HepG2 (cell line): ENCODE results near the gene UBFD1. TPM values are rescaled to one million over a fixed set of nuclear protein-coding genes. Genes with fewer than 3 reads are reported as not detected.

Experiments
- AGO2 ChIP-seq: fragments of 200-400 bp; formaldehyde crosslinking; optimal IDR thresholded peaks from 2 replicates; pipeline ENCODE3; 2017; ENCODE audit warnings: mild to moderate bottlenecking, low read depth, low read length, moderate library complexity
- ATRX ChIP-seq: sonication (generic); formaldehyde crosslinking; IDR thresholded peaks from 2 replicates; pipeline ENCODE4 v1.4.0; 2020; ENCODE audit warnings: missing genetic modification reagents, borderline replicate concordance
- CCAR2 ChIP-seq: fragments of 200-400 bp; formaldehyde crosslinking; optimal IDR thresholded peaks from 2 replicates; pipeline ENCODE3; 2018; ENCODE audit warnings: low read depth, mild to moderate bottlenecking, low read length, moderate library complexity
- FOXP1 ChIP-seq, 2 experiments: fragments of 450-650 bp in 1 of 2; IDR thresholded peaks; 2 replicates each; pipeline ENCODE4 v1.6.1; 2017 to 2018; ENCODE audit warnings: antibody characterized with exemption in 1 of 2
- GATAD1 ChIP-seq: IDR thresholded peaks from 2 replicates; pipeline ENCODE4 v1.6.1; 2016; ENCODE audit warnings: missing genetic modification reagents, missing compliant biosample characterization
- HNRNPH1 ChIP-seq: fragments of 200-400 bp; formaldehyde crosslinking; optimal IDR thresholded peaks from 2 replicates; pipeline ENCODE3; 2017; ENCODE audit warnings: mild to moderate bottlenecking, low read depth, low read length
- RARA ChIP-seq: IDR thresholded peaks from 2 replicates; pipeline ENCODE4 v1.6.1; 2016; ENCODE audit warnings: missing genetic modification reagents, missing compliant biosample characterization
- RNF2 ChIP-seq: fragments of 450-650 bp; conservative IDR thresholded peaks from 2 replicates; pipeline ENCODE4 v1.6.1; 2016; ENCODE audit warnings: low read depth
- SIN3A ChIP-seq: IDR thresholded peaks from 2 replicates; pipeline ENCODE4 v1.6.1; 2011; ENCODE audit warnings: low read depth, mild to moderate bottlenecking, control low read depth, low read length, borderline replicate concordance
- ZNF441 ChIP-seq: sonication (generic); formaldehyde crosslinking; IDR thresholded peaks from 2 replicates; pipeline ENCODE4 v1.7.0; 2021; ENCODE audit warnings: missing genetic modification reagents, borderline replicate concordance
- ZNF558 ChIP-seq: sonication (generic); formaldehyde crosslinking; IDR thresholded peaks from 2 replicates; pipeline ENCODE4 v1.9.0; 2022; ENCODE audit warnings: mild to moderate bottlenecking, missing genetic modification reagents, borderline replicate concordance
- polyA plus RNA-seq, 8 experiments: library from polyadenylated mRNA; depleted of rRNA in 3 of 8; stranded (reverse) in 7 of 8; unstranded in 1 of 8; fragments of >200 nt; fragmentation: Illumina TruSeq in 4 of 8; extraction: Trizol in 4 of 8; gene quantifications; 2 replicates each; pipeline versions ENCODE4 v1.2.1 to v1.2.3, GENCODE V29; 2011 to 2016; ENCODE audit warnings: low read depth in 4 of 8, missing spikeins in 1 of 8, mixed read lengths in 1 of 8; ENCODE audit not compliant: insufficient read depth in 1 of 8
- total RNA-seq, 5 experiments: library from RNA; depleted of rRNA; stranded (reverse); fragments of >200 nt; fragmentation: Illumina TruSeq; extraction: Trizol; gene quantifications; 2 replicates each; pipeline ENCODE4 v1.2.3, GENCODE V29; 2016; ENCODE audit warnings: low read depth in 1 of 5
- TF ChIP-seq, protein P1 (sequence below): sonication (generic); formaldehyde crosslinking; conservative IDR thresholded peaks from 2 replicates; pipeline ENCODE4 v1.4.0; 2020; ENCODE audit warnings: missing genetic modification reagents
- TF ChIP-seq, protein P2 (sequence below): sonication (generic); formaldehyde crosslinking; IDR thresholded peaks from 2 replicates; pipeline ENCODE4 v1.8.1; 2023; ENCODE audit warnings: missing genetic modification reagents, inconsistent platforms, borderline replicate concordance
- TF ChIP-seq, protein P3 (sequence below): IDR thresholded peaks from 2 replicates; pipeline ENCODE4 v1.6.1; 2016; ENCODE audit warnings: control low read depth
- TF ChIP-seq, protein P4 (sequence below): sonication (generic); formaldehyde crosslinking; IDR thresholded peaks from 2 replicates; pipeline ENCODE4 v1.4.0; 2020; ENCODE audit warnings: missing genetic modification reagents
- TF ChIP-seq, protein P5 (sequence below): sonication (generic); formaldehyde crosslinking; IDR thresholded peaks from 2 replicates; pipeline ENCODE4 v1.5.1; 2020; ENCODE audit warnings: missing genetic modification reagents, mild to moderate bottlenecking, borderline replicate concordance
- TF ChIP-seq, protein P6 (sequence below), 2 experiments: fragments of 450-650 bp in 1 of 2; sonication (generic) in 1 of 2; formaldehyde crosslinking; IDR thresholded peaks; 2 replicates each; pipeline versions ENCODE4 v1.5.0 to v1.8.0; 2020 to 2022; ENCODE audit warnings: mild to moderate bottlenecking in 1 of 2, missing genetic modification reagents in 1 of 2
- TF ChIP-seq, protein P7 (sequence below): sonication (generic); formaldehyde crosslinking; IDR thresholded peaks from 2 replicates; pipeline ENCODE4 v1.4.0; 2020; ENCODE audit warnings: missing genetic modification reagents, borderline replicate concordance

UBFD1 gene
- total and polyA plus RNA-seq, 2 of the 13 experiments (the other 11 are each of a cell fraction or from before 2014, with no cell fraction given): 100 to 111 TPM

DNA sequence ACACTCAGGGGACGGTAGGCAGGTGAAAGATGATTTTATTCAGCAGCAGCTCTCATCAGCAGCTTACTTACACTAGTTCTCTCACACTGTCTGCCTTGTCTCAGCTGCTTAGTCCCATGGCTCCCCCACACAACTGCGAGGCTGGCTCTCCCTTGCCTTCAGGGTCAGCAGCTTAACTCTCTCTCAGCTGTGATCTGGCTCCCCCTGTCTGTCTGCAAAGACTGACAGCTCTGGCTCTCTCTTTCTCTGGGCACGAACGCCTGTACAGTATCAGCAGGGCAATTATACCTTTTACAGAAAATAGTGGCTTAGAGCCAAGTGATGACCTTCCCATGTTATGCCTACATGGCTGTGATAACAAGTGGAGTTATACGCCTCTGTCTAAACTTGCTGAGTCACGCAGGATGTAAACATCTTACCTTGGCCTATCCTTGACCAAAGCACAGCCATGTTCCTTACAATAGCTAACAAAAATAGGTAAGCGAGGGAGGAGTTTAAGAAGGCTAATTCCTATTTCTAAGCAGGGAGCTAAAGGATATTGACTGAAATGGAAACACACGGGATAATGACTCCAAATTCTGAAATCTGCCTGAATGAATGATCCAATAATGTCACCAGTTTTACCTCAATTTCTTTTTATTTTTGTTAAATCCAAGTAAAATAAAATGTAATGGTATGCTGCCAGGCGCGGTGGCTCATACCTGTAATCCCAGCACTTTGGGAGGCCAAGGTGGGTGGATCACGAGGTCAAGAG lies 39.7 kb downstream of the UBFD1 start (continued):
- TF ChIP-seq, protein P1, sequence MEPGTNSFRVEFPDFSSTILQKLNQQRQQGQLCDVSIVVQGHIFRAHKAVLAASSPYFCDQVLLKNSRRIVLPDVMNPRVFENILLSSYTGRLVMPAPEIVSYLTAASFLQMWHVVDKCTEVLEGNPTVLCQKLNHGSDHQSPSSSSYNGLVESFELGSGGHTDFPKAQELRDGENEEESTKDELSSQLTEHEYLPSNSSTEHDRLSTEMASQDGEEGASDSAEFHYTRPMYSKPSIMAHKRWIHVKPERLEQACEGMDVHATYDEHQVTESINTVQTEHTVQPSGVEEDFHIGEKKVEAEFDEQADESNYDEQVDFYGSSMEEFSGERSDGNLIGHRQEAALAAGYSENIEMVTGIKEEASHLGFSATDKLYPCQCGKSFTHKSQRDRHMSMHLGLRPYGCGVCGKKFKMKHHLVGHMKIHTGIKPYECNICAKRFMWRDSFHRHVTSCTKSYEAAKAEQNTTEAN: no peak; the same call in 1 of the 2 replicates
- no peak for TF ChIP-seq RNF2
- no peak for TF ChIP-seq ATRX (CRISPR knock-in tag)
- TF ChIP-seq ZNF558 (CRISPR knock-in tag): no peak
- TF ChIP-seq, protein P2, sequence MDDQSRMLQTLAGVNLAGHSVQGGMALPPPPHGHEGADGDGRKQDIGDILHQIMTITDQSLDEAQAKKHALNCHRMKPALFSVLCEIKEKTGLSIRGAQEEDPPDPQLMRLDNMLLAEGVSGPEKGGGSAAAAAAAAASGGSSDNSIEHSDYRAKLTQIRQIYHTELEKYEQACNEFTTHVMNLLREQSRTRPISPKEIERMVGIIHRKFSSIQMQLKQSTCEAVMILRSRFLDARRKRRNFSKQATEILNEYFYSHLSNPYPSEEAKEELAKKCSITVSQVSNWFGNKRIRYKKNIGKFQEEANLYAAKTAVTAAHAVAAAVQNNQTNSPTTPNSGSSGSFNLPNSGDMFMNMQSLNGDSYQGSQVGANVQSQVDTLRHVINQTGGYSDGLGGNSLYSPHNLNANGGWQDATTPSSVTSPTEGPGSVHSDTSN (CRISPR knock-in tag): no peak
- TF ChIP-seq HNRNPH1: no peak
- TF ChIP-seq, protein P3, sequence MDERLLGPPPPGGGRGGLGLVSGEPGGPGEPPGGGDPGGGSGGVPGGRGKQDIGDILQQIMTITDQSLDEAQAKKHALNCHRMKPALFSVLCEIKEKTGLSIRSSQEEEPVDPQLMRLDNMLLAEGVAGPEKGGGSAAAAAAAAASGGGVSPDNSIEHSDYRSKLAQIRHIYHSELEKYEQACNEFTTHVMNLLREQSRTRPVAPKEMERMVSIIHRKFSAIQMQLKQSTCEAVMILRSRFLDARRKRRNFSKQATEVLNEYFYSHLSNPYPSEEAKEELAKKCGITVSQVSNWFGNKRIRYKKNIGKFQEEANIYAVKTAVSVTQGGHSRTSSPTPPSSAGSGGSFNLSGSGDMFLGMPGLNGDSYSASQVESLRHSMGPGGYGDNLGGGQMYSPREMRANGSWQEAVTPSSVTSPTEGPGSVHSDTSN (CRISPR knock-in tag): peak; percentile 47; the same call in 1 of the 2 replicates
- TF ChIP-seq GATAD1: peak; percentile 55
- no peak for TF ChIP-seq ZNF441 (CRISPR knock-in tag)
- no peak for TF ChIP-seq CCAR2
- TF ChIP-seq, protein P4, sequence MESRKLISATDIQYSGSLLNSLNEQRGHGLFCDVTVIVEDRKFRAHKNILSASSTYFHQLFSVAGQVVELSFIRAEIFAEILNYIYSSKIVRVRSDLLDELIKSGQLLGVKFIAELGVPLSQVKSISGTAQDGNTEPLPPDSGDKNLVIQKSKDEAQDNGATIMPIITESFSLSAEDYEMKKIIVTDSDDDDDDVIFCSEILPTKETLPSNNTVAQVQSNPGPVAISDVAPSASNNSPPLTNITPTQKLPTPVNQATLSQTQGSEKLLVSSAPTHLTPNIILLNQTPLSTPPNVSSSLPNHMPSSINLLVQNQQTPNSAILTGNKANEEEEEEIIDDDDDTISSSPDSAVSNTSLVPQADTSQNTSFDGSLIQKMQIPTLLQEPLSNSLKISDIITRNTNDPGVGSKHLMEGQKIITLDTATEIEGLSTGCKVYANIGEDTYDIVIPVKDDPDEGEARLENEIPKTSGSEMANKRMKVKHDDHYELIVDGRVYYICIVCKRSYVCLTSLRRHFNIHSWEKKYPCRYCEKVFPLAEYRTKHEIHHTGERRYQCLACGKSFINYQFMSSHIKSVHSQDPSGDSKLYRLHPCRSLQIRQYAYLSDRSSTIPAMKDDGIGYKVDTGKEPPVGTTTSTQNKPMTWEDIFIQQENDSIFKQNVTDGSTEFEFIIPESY (CRISPR knock-in tag): no peak; the same call in 1 of the 2 replicates
- no peak for TF ChIP-seq RARA
- TF ChIP-seq FOXP1 (IDR thresholded peaks at IDR 0.05): no peak
- no peak for TF ChIP-seq FOXP1 (CRISPR knock-in tag; IDR thresholded peaks at IDR 0.05)
- no peak for TF ChIP-seq AGO2
- TF ChIP-seq SIN3A: peak; percentile 47; the same call in 1 of the 2 replicates
- TF ChIP-seq, protein P5, sequence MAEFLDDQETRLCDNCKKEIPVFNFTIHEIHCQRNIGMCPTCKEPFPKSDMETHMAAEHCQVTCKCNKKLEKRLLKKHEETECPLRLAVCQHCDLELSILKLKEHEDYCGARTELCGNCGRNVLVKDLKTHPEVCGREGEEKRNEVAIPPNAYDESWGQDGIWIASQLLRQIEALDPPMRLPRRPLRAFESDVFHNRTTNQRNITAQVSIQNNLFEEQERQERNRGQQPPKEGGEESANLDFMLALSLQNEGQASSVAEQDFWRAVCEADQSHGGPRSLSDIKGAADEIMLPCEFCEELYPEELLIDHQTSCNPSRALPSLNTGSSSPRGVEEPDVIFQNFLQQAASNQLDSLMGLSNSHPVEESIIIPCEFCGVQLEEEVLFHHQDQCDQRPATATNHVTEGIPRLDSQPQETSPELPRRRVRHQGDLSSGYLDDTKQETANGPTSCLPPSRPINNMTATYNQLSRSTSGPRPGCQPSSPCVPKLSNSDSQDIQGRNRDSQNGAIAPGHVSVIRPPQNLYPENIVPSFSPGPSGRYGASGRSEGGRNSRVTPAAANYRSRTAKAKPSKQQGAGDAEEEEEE (CRISPR knock-in tag): no peak
- TF ChIP-seq, protein P6, sequence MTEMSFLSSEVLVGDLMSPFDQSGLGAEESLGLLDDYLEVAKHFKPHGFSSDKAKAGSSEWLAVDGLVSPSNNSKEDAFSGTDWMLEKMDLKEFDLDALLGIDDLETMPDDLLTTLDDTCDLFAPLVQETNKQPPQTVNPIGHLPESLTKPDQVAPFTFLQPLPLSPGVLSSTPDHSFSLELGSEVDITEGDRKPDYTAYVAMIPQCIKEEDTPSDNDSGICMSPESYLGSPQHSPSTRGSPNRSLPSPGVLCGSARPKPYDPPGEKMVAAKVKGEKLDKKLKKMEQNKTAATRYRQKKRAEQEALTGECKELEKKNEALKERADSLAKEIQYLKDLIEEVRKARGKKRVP (CRISPR knock-in tag; IDR thresholded peaks at IDR 0.05): no peak
- TF ChIP-seq, protein P7, sequence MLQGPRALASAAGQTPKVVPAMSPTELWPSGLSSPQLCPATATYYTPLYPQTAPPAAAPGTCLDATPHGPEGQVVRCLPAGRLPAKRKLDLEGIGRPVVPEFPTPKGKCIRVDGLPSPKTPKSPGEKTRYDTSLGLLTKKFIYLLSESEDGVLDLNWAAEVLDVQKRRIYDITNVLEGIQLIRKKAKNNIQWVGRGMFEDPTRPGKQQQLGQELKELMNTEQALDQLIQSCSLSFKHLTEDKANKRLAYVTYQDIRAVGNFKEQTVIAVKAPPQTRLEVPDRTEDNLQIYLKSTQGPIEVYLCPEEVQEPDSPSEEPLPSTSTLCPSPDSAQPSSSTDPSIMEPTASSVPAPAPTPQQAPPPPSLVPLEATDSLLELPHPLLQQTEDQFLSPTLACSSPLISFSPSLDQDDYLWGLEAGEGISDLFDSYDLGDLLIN (CRISPR knock-in tag): no peak
